ENCODE data around the gene UFD1. TPM values are rescaled to one million over a fixed set of nuclear protein-coding genes. Genes with fewer than 3 reads are reported as not detected.

UFD1 gene
- total and polyA plus RNA-seq, 2 of the 13 experiments (the other 11 are each of a cell fraction or from before 2014, with no cell fraction given): 47.9 to 51.1 TPM

DNA sequence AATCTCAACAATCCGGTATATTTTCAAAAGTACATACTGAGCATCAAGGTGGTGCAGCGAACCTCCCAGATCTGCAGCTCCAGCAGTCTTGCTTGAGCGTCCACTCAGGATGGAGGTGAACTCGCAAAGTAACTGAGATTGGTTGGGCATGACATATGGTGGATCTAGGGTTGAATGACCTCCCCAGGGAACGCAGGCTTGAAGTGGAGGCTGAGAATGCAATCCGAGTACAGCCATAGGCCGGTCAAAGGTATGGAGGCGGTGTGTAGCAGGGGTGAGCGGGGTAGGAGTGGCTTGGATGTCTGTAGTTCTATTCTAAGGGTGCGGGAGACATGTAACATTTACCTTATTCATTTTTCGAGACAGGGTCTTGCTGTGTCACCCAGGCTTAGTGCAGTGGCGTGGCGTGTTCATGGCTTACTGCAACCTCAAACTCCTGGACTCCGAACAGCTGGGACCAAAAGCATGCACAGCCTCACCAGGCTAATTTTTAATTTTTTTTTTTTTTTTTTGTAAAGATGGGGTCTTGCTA, 30.9 kb downstream of the UFD1 start:
- Histone ChIP-seq H2AFZ (ENCODE audit: low read length) (peak overlapping the region; percentile 37), H3K27ac (ENCODE audit: extremely low read length, insufficient read depth, low read length) (peak overlapping the region; percentile 84), H3K9ac (ENCODE audit: insufficient read depth, low read depth, low read length) (peak overlapping the region; percentile 93), H3K27me3 (ENCODE audit: control insufficient read depth in 1 of 2, insufficient read depth in 2 of 2, low read length in 2 of 2) (no peaks in the 10 kb centered on the region; a peak in 1 of 5 replicates), H3K4me3 (replicated peaks in 1 of 3; ENCODE audit: insufficient read depth in 1 of 3, low read depth in 2 of 3, low read length in 3 of 3) (peak overlapping the region; percentile 70 to 86 (median 81)), H3K4me1 (ENCODE audit: insufficient read depth, low read length) (peaks cover 40% of the 10 kb centered on the region), H3K4me2 (ENCODE audit: low read depth, low read length) (peak overlapping the region; percentile 96), H3K36me3 (replicated peaks in 1 of 2; ENCODE audit: control insufficient read depth in 1 of 2, insufficient read depth in 2 of 2, low read length in 2 of 2) (peaks cover 8 to 43% of the 10 kb centered on the region in 2 experiments), H4K20me1 (ENCODE audit: insufficient read depth, low read length) (no peaks in the 10 kb centered on the region), H3K79me2 (ENCODE audit: insufficient read depth, low read length) (peaks cover 36% of the 10 kb centered on the region), H3K9me3 (ENCODE audit: low read length) (no peaks in the 10 kb centered on the region)
- ChIA-PET CTCF (ENCODE audit: low intra/inter-chr PET ratio, low total read pairs) (no interaction called here), POLR2A (interaction anchor here (1.3 to 3.4 kb wide), 5 partner anchors 16 to 304 kb away, joined by 3 to 23 read pairs (median 4); partner anchors contain the start of genes CDC45, ESS2, HIRA and MRPL40)
- TSS peak; percentile 68 for BruUV-seq (replicated peaks)
- DNase-seq (ENCODE audit: low spot score) (peak; percentile 55), FAIRE-seq (peak; percentile 49), ATAC-seq (peak; percentile 80)
- intact Hi-C loops (cut with micrococcal nuclease; ENCODE audit: unreplicated experiment): no loop called here
- 37% methylated on average over 14 of the region's 14 CpGs for WGBS (ENCODE audit: low lambda C conversion rate)
- in situ Hi-C loops (cut with HindIII; ENCODE audit: extremely low pct_ligation_motif_present, low pct_unique_long_range_greater_than_20kb): no loop called here
- TF ChIP-seq ZBTB38 (CRISPR knock-in tag; IDR thresholded peaks at IDR 0.05) (no peak), SNRNP70 (IDR thresholded peaks at IDR 0.05; ENCODE audit: low read depth, low read length) (no peak), ZNF251 (CRISPR knock-in tag; IDR thresholded peaks at IDR 0.05) (no peak), HDAC2 (CRISPR knock-in tag; IDR thresholded peaks at IDR 0.05) (peak; percentile 10; the same call in 1 of the 2 replicates), TARDBP (CRISPR knock-in tag; IDR thresholded peaks at IDR 0.05) (no peak), SSRP1 (CRISPR knock-in tag; IDR thresholded peaks at IDR 0.05) (peak; percentile 57; the same call in 1 of the 2 replicates), ZNF619 (CRISPR knock-in tag; IDR thresholded peaks at IDR 0.05) (0 out of 2 replicates have a peak, but pooled peaks have one; percentile 9), ZMYM2 (CRISPR knock-in tag; IDR thresholded peaks at IDR 0.05) (no peak), SIN3A (IDR thresholded peaks at IDR 0.05; ENCODE audit: borderline replicate concordance, low read depth, low read length) (peak; percentile 19; the same call in 1 of the 2 replicates), ZNF44 (CRISPR knock-in tag; IDR thresholded peaks at IDR 0.05) (0 out of 2 replicates have a peak, but pooled peaks have one; percentile 66), CREB1 (IDR thresholded peaks at IDR 0.05) (no peak), CREB1 (CRISPR knock-in tag; IDR thresholded peaks at IDR 0.05) (peak; percentile 50; the same call in 1 of the 2 replicates), RNF2 (conservative IDR thresholded peaks at IDR 0.05; ENCODE audit: low read depth) (0 out of 2 replicates have a peak, but pooled peaks have one; percentile 2), ZBTB20 (CRISPR knock-in tag; IDR thresholded peaks at IDR 0.05; ENCODE audit: borderline replicate concordance, low read depth) (no peak), RXRB (CRISPR knock-in tag; IDR thresholded peaks at IDR 0.05; ENCODE audit: borderline replicate concordance) (0 out of 2 replicates have a peak, but pooled peaks have one; percentile 22), HNRNPUL1 (IDR thresholded peaks at IDR 0.05; ENCODE audit: low read depth, low read length) (no peak), ZNF530 (CRISPR knock-in tag; IDR thresholded peaks at IDR 0.05; ENCODE audit: low read depth) (no peak), ZNF337 (CRISPR knock-in tag; IDR thresholded peaks at IDR 0.05; ENCODE audit: borderline replicate concordance, low read depth) (0 out of 2 replicates have a peak, but pooled peaks have one; percentile 7), JARID2 (CRISPR knock-in tag; IDR thresholded peaks at IDR 0.05; ENCODE audit: insufficient replicate concordance) (no peak), MEIS2 (CRISPR knock-in tag; IDR thresholded peaks at IDR 0.05) (no peak)
- TF ChIP-seq, protein P1, sequence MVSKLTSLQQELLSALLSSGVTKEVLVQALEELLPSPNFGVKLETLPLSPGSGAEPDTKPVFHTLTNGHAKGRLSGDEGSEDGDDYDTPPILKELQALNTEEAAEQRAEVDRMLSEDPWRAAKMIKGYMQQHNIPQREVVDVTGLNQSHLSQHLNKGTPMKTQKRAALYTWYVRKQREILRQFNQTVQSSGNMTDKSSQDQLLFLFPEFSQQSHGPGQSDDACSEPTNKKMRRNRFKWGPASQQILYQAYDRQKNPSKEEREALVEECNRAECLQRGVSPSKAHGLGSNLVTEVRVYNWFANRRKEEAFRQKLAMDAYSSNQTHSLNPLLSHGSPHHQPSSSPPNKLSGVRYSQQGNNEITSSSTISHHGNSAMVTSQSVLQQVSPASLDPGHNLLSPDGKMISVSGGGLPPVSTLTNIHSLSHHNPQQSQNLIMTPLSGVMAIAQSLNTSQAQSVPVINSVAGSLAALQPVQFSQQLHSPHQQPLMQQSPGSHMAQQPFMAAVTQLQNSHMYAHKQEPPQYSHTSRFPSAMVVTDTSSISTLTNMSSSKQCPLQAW (CRISPR knock-in tag; IDR thresholded peaks at IDR 0.05): no peak
- TF ChIP-seq, protein P2, sequence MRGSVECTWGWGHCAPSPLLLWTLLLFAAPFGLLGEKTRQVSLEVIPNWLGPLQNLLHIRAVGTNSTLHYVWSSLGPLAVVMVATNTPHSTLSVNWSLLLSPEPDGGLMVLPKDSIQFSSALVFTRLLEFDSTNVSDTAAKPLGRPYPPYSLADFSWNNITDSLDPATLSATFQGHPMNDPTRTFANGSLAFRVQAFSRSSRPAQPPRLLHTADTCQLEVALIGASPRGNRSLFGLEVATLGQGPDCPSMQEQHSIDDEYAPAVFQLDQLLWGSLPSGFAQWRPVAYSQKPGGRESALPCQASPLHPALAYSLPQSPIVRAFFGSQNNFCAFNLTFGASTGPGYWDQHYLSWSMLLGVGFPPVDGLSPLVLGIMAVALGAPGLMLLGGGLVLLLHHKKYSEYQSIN (CRISPR knock-in tag; IDR thresholded peaks at IDR 0.05; ENCODE audit: borderline replicate concordance): no peak
- TF ChIP-seq, protein P3, sequence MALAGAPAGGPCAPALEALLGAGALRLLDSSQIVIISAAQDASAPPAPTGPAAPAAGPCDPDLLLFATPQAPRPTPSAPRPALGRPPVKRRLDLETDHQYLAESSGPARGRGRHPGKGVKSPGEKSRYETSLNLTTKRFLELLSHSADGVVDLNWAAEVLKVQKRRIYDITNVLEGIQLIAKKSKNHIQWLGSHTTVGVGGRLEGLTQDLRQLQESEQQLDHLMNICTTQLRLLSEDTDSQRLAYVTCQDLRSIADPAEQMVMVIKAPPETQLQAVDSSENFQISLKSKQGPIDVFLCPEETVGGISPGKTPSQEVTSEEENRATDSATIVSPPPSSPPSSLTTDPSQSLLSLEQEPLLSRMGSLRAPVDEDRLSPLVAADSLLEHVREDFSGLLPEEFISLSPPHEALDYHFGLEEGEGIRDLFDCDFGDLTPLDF (CRISPR knock-in tag; IDR thresholded peaks at IDR 0.05): 0 out of 2 replicates have a peak, but pooled peaks have one; percentile 7

All from HepG2 (cell line).